Measurements from ENCODE around the gene IL4I1. TPM values are rescaled to one million over a fixed set of nuclear protein-coding genes. Genes with fewer than 3 reads are reported as not detected.

IL4I1 gene
- total RNA-seq, 1 donor from 2014 or later = 3.3 TPM

DNA sequence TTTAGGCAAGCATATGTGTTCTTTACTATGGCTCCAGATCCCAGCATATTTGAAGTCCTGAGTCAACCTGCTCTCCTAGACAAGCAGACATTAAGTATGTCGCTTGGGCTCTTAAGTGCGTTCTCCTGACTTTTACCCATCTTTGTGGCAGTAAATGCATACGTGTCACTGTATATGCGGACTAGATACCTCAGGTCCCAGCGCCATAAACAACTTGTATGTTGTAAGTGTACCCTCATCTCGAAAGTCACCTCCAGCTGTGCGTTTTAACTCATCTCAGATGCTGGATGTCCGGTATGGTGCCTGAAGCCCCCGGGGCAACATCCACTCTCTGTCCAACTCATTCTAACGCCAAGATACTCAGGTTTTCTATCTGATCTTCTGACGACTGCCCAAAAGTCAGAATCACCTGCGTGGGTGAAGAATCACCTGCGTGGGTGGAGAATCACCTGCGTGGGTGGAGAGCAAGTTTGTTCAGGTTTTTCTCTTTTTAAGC lies 44.0 kb downstream of the IL4I1 start:
- no peak for DNase-seq (ENCODE audit: low read depth, low spot score)

DNA sequence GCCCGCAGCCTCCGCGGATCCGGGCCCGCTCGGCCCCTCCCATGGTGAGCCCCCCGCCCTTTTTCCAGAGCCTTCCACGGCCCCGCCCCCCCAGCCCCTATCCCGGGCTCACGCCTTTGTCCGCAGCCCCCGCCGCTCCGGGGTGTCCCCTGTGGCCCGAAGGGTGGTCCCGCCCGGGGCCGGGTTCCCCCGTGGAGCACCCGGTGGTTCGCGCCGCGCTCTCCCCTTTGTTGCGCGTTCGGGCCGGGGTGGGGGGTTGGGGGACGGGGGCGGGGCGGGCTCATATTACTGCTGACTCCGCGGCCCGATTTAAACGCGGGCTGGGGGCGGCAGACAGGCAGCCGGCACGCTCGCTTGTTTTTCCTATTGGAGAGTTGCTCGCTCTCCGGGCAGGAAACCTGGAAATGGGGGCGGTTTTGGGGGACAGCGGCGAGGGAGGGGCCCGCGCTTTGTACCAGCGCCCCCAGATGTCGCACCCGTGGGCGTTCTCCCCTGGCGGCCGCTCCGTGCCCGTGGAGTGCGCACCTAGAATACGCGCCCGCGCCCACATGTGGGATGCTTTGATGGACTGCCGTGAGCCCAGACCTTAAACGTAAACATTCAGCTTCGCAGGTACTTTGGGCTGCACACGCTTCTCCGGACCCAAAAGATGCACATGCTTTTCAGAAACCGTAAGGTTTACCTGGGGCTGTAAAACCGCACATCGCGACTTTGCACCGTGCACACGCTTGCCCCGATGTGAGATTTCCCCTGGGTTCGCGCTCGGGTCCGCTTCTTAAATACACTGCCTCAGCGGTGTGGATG lies 45.0 kb downstream of the IL4I1 start:
- no peak for DNase-seq (ENCODE audit: low read depth, low spot score)

DNA sequence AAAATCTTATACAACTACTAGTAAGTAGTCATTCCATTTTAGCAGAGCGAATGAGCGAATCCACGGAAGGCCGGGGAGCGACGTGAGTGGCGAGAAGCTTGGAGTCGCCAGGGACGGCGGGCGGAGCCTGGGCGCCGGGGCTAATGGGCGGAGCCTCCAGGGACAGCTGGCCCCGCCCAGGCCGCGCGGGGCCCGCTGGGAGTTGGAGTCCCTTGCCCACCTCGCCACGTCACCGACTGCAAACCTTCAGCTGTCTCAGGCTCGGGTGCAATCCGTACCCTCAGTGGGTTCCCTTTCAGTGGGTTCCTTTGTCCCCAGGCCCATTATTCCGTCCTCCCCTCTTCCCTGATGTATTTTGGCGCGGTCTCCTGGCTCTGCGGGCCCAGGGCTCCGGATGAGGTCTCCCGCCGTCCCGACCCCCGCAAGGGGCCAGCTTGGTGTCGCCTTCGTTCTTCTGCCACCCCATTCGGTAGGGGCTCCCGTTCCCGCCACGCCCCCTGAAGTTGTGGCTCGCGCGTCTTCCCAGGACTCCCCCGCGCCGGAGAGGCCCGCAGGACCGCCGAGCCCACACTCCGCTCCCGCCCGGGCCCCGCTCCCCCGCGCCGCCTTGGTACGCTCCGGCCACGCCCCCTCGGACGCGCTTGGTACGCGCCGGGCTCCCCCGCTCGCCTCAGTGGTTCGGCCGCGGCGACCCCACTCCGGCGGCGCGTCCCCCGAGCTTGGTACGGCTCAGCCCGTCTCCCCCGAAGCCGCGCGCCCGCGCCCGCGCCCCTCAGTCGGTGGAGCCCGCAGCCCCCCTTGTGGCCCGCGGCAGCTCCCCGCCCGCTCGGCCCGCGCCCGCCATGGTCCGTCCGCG lies 46.0 kb downstream of the IL4I1 start, which contains the start of gene PTOV1:
TSS of gene PTOV1 (plus strand) at position 673 of the 856 bp plus-strand sequence.
- DNase-seq (ENCODE audit: low read depth, low spot score) = peak; percentile 60

DNA sequence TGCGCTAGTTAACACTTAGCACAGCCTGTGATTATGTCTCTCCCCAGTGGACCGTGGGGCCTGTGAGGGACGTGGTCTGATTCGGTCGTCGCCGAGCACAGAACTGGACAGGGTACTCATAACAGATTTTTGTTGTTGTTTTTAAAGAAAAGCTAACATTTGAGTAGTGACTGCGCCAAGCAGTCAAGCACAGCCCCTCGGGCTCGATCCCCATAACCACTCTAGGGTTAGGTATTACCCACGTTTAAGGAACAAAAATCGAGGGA lies 46.5 kb downstream of the IL4I1 start:
- no peak for DNase-seq (ENCODE audit: low read depth, low spot score)

DNA sequence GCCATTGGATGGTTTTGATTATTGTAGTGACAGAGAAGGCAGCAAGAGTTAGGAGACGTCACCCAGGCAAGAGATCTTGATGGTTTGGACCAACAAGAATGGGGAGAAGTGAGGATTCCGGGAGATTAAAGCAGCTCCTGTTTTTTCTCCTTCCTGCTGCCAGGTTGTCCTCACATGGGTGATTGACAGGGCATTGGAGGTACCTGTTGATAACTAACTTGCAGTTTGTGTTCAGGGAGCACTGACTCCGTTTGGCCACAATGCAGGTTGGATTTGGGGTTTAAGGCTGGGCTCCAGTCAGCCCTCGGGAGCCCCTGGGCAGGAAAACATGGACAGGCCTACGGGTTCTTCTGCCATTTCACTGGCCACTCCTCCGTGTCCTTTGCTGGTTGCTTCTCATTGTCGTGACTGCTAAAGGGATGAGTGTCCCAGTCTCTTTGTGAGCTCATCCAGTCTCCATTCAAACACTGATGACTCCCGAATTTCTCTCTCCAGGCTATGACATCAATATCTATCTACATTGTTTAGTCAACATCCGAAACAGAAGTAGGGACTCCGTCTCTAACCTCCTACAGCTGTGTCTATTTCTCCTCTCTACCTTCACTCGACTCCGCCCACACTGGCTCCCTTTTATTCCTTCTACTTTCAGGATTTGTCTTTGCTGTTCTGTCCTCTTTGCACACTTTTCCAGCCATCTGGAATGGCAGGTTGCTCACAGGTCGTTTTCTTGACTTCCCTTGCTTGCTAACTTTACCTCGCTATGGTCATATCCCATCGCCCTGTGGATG lies 47.1 kb downstream of the IL4I1 start:
- no peak for DNase-seq (ENCODE audit: low read depth, low spot score)

DNA sequence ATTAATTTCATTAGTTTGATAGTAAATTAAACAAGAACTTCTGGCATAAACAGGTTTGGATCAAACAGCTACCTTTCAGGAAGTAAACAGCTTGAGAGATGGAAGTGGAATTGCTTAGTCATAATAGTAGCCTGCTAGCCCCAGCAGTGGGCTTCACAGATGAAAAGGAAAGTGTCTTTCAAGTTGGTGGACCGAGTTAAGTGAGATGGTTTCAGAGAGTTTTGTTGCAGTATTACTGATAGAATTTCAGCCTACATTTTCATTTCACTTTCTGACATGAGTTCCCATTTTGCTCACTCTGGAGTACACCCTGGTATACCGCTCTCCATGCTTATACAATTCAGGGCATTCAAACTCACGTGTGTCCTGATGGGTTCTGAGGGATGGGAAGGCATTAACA lies 47.7 kb downstream of the IL4I1 start:
- DNase-seq (ENCODE audit: low read depth, low spot score) = no peak

DNA sequence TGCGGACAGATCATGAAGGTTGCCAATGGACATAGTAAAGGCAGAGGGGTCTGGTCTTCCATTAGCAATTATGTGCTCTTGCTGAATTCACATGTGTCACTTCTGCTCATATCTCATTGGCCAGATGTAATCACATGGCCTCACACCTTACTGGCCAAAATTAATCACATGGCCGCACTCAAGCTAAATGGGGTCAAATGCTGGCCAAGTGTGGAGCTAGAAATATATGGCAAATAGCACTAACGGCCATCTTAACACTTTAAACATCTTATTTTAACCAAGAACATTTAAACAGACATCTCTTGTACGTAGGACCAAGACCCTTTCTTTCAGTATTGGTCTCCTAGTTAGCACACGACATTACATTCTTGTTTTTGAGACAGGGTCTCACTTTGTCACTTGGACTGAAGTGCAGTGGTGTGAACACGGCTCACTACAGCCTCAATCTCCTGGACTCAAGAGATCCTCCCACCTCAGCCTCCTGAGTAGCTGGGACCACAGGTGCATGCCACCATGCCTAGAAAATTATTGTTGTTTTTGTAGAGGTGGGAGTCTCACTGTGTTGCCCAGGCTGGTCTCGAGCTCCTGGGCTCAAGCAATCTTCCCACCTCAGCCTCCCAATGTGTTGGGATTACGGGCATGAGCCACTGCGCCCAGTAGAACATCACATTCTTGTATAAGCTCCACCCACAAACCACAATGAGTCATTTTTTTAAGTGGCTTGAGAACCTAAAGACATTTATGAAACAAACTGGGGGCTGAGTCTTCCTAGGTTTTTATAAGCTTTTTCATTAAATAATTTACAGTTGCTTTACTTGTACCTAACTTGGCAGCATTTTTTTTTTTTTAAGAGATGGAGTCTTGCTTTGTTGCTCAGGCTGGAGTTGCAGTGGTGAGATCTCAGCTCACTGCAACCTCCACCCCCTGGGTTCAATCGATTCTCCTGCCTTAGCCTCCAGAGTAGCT lies 48.7 kb downstream of the IL4I1 start:
- DNase-seq (ENCODE audit: low read depth, low spot score) = no peak

DNA sequence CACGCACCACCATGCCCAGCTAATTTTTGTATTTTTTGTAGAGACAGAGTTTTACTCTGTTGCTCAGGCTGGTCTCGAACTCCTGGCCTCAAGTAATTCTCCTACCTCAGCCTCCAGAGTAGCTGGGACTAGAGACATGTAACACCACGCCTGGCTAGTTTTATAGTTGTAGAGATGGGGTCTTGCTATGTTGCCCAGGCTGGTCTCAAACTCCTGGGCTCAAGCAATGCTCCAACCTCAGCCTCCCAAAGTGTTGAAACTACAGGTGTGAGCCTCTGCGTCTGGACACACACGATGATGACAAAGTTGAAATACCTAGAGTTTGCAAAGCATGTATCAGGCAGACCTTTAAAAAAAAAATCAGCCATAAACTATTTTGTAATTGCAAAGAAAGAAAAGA lies 50.3 kb downstream of the IL4I1 start:
- no peak for DNase-seq (ENCODE audit: low read depth, low spot score)

DNA sequence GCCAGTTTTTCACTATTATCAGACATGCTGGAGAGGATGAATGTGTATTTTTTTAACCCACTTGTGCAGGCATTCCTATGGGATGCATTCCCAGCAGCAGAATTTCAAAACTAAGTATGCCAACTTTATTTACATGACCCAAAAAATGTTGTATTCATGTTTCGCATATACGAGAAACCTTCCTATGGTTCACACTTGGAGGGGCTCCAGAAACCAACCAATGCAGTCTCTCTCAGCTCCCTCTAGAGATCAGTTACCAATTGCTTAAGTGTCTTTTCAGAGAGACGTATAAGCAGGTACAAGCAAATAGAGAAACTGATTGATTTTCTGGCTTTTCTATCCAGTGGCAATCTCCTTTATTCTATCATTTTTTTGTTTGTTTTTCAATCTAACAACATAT lies 51.3 kb downstream of the IL4I1 start:
- DNase-seq (ENCODE audit: low read depth, low spot score) = no peak

DNA sequence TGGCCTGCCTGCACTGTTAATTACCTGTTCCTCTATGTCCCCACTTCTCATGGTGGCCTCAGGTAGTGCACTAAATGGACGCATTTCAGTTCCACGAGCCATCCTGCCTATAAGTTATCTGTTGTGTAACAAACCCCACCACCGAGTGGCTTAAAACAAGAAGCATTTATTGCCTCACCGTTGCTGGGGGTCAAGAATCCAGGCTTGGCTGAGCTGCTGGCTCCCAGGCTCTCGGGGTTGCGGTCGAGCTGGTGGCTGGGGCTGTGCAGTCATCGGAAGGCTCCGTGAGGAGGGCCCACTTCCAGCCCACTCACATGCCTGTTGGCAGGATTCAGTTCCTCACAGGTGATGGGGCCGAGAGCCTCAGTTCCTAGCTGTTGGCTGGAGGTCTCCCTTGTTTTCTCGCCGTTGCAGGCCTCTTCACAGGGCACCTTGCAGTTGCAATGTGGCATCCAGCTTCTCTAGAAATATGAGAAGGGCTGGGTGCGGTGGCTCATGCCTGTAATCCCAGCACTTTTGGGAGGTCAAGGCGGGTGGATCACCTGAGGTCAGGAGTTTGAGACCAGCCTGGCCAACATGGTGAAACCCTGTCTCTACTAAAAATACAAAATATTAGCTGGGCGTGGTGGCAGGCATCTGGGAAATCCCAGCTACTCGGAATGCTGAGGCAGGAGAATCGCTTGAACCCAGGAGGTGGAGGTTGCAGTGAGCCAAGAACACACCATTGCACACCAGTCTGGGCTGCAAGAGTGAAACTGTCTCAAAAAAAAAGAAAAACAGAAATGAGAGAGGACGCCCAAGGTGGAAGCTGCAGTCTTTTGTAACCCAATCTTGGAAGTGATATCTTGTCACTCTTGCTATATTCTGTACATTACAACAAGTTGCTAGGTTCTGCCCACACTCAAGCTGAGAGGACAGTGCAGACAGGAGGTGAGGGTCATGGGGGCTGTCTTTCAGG lies 52.3 kb downstream of the IL4I1 start:
- no peak for DNase-seq (ENCODE audit: low read depth, low spot score)

DNA sequence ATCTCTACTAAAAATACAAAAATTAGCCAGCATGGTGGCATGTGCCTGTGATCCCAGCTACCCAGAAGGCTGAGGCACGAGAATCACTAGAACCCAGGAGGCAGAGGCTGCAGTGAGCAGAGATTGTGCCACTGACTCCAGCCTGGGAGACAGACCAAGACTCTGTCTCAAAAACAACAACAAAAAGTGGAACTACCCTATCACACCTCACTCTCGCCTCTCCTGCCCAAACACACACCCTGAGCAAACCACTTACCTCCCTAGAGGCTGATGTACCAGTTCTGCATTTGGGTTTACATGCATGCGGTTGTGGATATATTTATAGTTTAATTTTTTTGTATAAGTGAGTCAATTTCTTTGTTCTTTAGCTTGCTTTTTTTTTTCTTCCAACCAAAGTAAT lies 53.4 kb downstream of the IL4I1 start:
- DNase-seq (ENCODE audit: low read depth, low spot score) = no peak

DNA sequence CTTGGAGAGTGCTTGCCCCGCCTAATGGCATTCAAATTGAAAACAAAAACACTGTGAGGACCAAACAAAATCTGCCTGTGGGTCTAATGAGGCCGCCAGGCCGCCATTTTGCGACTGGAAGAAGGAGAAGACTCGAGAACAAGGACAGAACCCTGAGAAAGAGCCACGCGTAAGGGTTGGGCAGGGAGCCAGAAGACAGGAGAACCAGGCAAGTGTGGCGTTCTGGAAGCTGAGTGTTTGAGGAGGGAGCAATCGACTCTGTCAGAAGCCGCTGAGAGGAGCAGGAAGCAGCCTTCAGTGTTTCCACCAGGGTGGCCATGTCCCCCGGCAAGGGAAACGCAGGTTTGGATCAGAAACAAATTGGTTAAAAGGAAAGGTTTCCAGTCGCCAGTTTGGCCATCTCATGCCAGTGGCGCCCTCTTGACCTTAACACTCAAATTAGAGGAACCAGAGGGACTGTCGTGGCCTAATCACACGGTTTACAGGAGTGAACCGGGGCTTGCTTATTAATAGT lies 55.9 kb downstream of the IL4I1 start:
- DNase-seq (ENCODE audit: low read depth, low spot score) = no peak

DNA sequence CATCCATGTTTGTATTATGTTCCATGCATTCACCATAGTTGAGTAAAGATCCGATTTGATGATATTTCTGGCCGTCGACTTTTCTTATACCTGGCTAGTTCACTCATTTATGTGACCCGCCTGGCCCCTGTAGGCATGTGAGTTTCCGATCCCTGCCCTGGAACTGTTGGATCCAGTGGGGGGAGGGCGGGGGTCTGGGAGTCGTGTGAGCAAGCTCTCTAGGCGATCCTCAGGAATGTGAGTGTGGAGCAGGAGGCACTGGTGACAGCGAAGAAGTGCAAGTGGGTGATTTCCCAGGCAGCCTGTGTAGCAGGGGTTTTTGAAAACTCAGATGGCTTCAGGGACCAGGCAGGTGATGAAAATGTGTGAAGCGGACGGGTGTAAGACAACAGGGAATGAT lies 56.4 kb downstream of the IL4I1 start:
- no peak for DNase-seq (ENCODE audit: low read depth, low spot score)

DNA sequence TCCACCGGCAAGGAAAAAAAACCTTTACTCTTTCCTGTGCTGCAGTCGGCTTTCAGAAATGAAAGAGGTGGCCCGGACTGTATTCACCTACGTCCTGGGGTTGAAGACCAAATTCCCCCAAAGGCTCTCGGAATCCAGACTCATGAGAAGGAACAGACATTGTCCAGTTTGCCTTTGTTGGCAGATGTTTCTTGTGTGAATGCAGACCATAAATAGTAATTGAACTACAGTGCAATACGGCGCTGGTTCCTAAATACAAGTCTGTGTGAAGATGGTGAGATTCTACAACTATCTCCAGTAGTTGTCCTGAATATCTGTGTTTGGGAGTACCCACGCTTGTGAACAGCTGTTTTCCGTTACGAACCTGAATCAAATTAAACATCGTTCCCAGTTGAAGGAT lies 57.0 kb downstream of the IL4I1 start:
- DNase-seq (ENCODE audit: low read depth, low spot score) = no peak

Other genes starting within 250 kb of the IL4I1 start
- gene IRF3, start 231.0 kb downstream of the IL4I1 start, total RNA-seq = 51.4 and 85.1 TPM in 2 replicates
- 6.8 and 11.4 TPM in 2 replicates for gene BCL2L12, start 231.0 kb downstream of the IL4I1 start, total RNA-seq
- gene PRMT1, start 219.6 kb downstream of the IL4I1 start, total RNA-seq = 476 and 582 TPM in 2 replicates
- 0.40 and 0.74 TPM in 2 replicates for gene ADM5, start 207.3 kb downstream of the IL4I1 start, total RNA-seq
- 20.0 and 24.7 TPM in 2 replicates for gene CPT1C, start 205.8 kb downstream of the IL4I1 start, total RNA-seq
- gene TSKS, start 133.6 kb downstream of the IL4I1 start, total RNA-seq = not detected in 2 replicates
- 65.3 and 65.6 TPM in 2 replicates for gene AP2A1, start 129.9 kb downstream of the IL4I1 start, total RNA-seq
- gene FUZ, start 83.6 kb downstream of the IL4I1 start, total RNA-seq = 23.9 and 34.9 TPM in 2 replicates
- gene MED25, start 78.6 kb downstream of the IL4I1 start, total RNA-seq = 13.1 and 13.8 TPM in 2 replicates
- gene PTOV1, start 45.7 kb downstream of the IL4I1 start, total RNA-seq = 47.3 and 65.2 TPM in 2 replicates
- gene PNKP, start 29.3 kb downstream of the IL4I1 start, total RNA-seq = 47.2 and 48.2 TPM in 2 replicates
- gene AKT1S1, start 19.5 kb downstream of the IL4I1 start, total RNA-seq = 7.6 and 11.2 TPM in 2 replicates
- gene TBC1D17, start 19.2 kb downstream of the IL4I1 start, total RNA-seq = 7.1 and 7.3 TPM in 2 replicates
- 5.1 and 5.2 TPM in 2 replicates for gene ATF5, start 32.3 kb upstream of the IL4I1 start, total RNA-seq
- 33.8 and 49.8 TPM in 2 replicates for gene NUP62, start 32.6 kb upstream of the IL4I1 start, total RNA-seq
- not detected in 2 replicates for gene SIGLEC11, start 64.3 kb upstream of the IL4I1 start, total RNA-seq
- gene VRK3, start 128.5 kb upstream of the IL4I1 start, total RNA-seq = 16.4 and 22.4 TPM in 2 replicates
- gene ZNF473, start 129.1 kb upstream of the IL4I1 start, total RNA-seq = 7.3 and 10.4 TPM in 2 replicates